ENCODE measurements around the gene GNL2.

GRCh38 chr1:37574834-37575480, 20.8 kb downstream of the GNL2 start:
- TF ChIP-seq CTCF (IDR thresholded peaks at IDR 0.05) (no peak), POLR2A (IDR thresholded peaks at IDR 0.05) (no peak)
